NCI-H2107 treated with DMSO at 0.1 percent for 48 hours (cell line): ENCODE data around the gene DOK1.

Source experiments
- DNase-seq: peaks from one replicate; lab custom pipeline; 2025; ENCODE audit not compliant: unreplicated experiment; lab: John Stamatoyannopoulos, UW

Gene DOK1

GRCh38 chr2:74597410-74597809 lies 42.9 kb downstream of the DOK1 start:
- DNase-seq, result peak; percentile 84

DNA sequence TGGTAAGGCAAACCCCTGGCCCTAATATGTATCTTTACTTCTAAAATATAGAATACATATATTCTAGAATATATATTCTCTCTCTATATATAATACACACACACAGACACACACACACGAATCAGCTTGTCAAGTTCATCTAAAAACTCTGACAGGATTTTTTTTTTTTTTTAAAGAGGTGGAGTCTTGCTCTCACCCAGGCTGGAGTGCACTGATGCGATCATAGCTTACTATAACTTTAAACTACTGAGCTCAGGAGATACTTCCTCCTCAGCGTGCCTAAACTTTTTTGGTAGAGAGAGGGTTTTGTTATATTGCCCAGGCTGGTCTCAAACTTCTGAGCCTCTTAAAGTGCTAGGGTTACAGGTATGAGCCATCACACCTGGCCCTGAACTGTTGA lies 45.2 kb downstream of the DOK1 start:
- no peak for DNase-seq

DNA sequence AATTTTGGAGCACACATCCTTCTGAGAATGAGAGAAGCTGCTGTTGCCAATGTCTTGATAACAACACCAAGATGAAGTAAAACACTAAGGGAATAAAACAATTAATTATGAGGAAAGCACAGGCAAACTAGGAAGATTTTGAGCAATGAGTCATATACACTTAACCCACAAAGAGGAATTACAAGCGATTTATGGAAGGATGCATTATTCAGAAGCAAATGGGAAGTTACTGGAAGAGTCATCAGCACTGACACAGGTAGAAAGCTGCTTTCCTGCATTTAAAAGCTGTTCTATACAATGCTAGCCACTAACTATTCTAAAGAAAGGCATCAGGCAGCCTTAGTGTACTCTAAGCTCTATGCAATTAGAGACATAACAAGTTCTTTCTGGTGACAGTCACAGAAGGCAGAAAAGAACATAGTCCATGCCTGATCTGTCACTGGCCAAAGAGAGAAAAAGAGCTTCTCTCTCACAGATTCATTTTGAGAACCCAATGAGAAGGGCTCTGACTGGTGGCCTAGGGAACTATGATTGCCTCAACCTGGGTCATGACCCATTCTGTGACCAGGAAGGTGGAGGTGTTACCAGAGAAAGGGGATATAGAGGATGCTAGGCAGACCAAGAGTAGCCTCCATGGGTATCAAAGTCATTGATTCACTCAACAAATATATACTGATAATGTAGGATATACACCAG lies 48.2 kb downstream of the DOK1 start:
- no peak for DNase-seq

GRCh38 chr2:74603282-74604000 lies 48.9 kb downstream of the DOK1 start:
- no peak for DNase-seq

DNA sequence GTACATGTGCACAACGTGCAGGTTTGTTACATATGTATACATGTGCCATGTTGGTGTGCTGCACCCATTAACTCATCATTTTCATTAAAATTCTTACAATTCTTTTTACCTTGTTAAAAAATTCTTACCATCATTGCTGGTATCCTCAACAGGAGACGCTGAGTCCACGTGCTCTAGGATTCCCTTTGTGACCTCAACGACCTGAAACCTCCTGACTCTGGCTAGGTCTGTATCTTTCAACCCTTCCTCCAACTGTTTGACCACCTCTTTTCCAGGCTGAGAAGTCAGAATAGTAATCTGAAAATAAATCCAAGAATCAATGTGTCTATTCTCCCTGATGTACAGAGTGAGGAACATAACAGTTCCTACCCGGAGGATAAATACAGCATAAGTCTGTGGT lies 52.4 kb downstream of the DOK1 start:
- DNase-seq, result no peak
